OCI-LY1 (cell line): ENCODE results near the gene RNU5B-1.

ENCODE experiments used
- H2AFZ ChIP-seq: fragments of 200-600 bp; sonication (generic), shearing (Covaris generic); 2 replicates; pipeline ENCODE4 v1.6.0; 2014; ENCODE audit warnings: antibody characterized with exemption, mild to moderate bottlenecking, low read length
- H3F3A ChIP-seq: fragments of 200-600 bp; sonication (generic), shearing (Covaris generic); 2 replicates; pipeline ENCODE4 v1.6.0; 2014; ENCODE audit warnings: mild to moderate bottlenecking, antibody characterized with exemption, low read length, moderate library complexity; ENCODE audit not compliant: insufficient read depth
- H3K27ac ChIP-seq: fragments of 200-600 bp; sonication (generic); 2 replicates; pipeline ENCODE4 v1.5.1; 2014; ENCODE audit warnings: low read length, mixed run types, mild to moderate bottlenecking, low read depth; ENCODE audit not compliant: poor library complexity, severe bottlenecking
- H3K27me3 ChIP-seq: fragments of 200-600 bp; sonication (generic); 2 replicates; pipeline ENCODE4 v1.6.0; 2014; ENCODE audit warnings: antibody characterized with exemption, mild to moderate bottlenecking, low read length, moderate library complexity; ENCODE audit not compliant: insufficient read depth
- H3K36me3 ChIP-seq: fragments of 200-600 bp; sonication (generic); 2 replicates; pipeline ENCODE4 v1.6.1; 2014; ENCODE audit warnings: mild to moderate bottlenecking, antibody characterized with exemption, low read length, moderate library complexity, mixed read lengths; ENCODE audit not compliant: insufficient read depth
- H3K4me1 ChIP-seq: fragments of 200-600 bp; sonication (generic); 2 replicates; pipeline ENCODE4 v1.5.1; 2014; ENCODE audit warnings: mild to moderate bottlenecking, low read length, moderate library complexity; ENCODE audit not compliant: insufficient read depth, severe bottlenecking
- H3K4me2 ChIP-seq: fragments of 200-600 bp; sonication (generic), shearing (Covaris generic); 2 replicates; pipeline ENCODE4 v1.6.1; 2014; ENCODE audit warnings: low read length
- H3K4me3 ChIP-seq: fragments of 200-600 bp; sonication (generic); 2 replicates; pipeline ENCODE4 v1.5.1; 2014; ENCODE audit warnings: low read length, low read depth, mild to moderate bottlenecking, mixed read lengths; ENCODE audit not compliant: poor library complexity, severe bottlenecking
- H3K79me2 ChIP-seq: fragments of 200-600 bp; shearing (Covaris generic); 2 replicates; pipeline ENCODE4 v1.6.1; 2016; ENCODE audit warnings: mixed run types, low read length, mixed read lengths; ENCODE audit not compliant: insufficient read depth
- H3K9ac ChIP-seq: fragments of 200-600 bp; sonication (generic), shearing (Covaris generic); 2 replicates; pipeline ENCODE4 v1.6.1; 2014; ENCODE audit warnings: mild to moderate bottlenecking, low read length, mixed read lengths
- H3K9me2 ChIP-seq: fragments of 200-600 bp; sonication (generic), shearing (Covaris generic); 2 replicates; pipeline ENCODE4 v1.6.1; 2014; ENCODE audit warnings: low read depth, mild to moderate bottlenecking, low read length, mixed read lengths
- H3K9me3 ChIP-seq: fragments of 200-600 bp; shearing (Covaris generic); 2 replicates; pipeline ENCODE4 v1.6.1; 2014; ENCODE audit warnings: low read length, mixed read lengths
- H4K20me1 ChIP-seq: fragments of 200-600 bp; sonication (generic), shearing (Covaris generic); 2 replicates; pipeline ENCODE4 v1.6.0; 2016; ENCODE audit warnings: mild to moderate bottlenecking, low read length; ENCODE audit not compliant: insufficient read depth
- CTCF ChIP-seq: fragments of 200-600 bp; sonication (generic), shearing (Covaris generic); IDR thresholded peaks from 2 replicates; pipeline ENCODE4 v1.5.1; 2017; ENCODE audit warnings: mild to moderate bottlenecking, antibody characterized with exemption, low read length, moderate library complexity, mixed read lengths
- EZH2 ChIP-seq: fragments of 200-600 bp; sonication (generic), shearing (Covaris generic); IDR thresholded peaks from 2 replicates; pipeline ENCODE4 v1.8.0; 2017; ENCODE audit warnings: borderline replicate concordance, mixed run types, mild to moderate bottlenecking, antibody characterized with exemption, low read length, moderate library complexity, mixed read lengths

RNU5B-1 gene

GRCh38 chr15:65302061-65302460 is 2.4 kb upstream of the RNU5B-1 start:
- TF ChIP-seq CTCF: no peak
- TF ChIP-seq EZH2: no peak
- H3K36me3 ChIP-seq: no peaks in the 10 kb centered on the region
- no peaks in the 10 kb centered on the region for H4K20me1 ChIP-seq
- H3K4me3 ChIP-seq: no peak overlapping the region
- H3K4me1 ChIP-seq: peaks cover 37% of the 10 kb centered on the region
- H3K9me2 ChIP-seq: no peaks in the 10 kb centered on the region
- no peak overlapping the region for H3K27ac ChIP-seq
- H2AFZ ChIP-seq: no peak overlapping the region
- peaks cover 6% of the 10 kb centered on the region for H3F3A ChIP-seq
- H3K9me3 ChIP-seq: no peaks in the 10 kb centered on the region
- H3K79me2 ChIP-seq: no peaks in the 10 kb centered on the region
- no peak overlapping the region for H3K4me2 ChIP-seq
- no peak overlapping the region for H3K9ac ChIP-seq
- no peaks in the 10 kb centered on the region for H3K27me3 ChIP-seq

- Histone ChIP-seq H3F3A (peaks cover 6% of the 10 kb centered on the region), H3K36me3 (no peaks in the 10 kb centered on the region), H3K27me3 (no peaks in the 10 kb centered on the region), H2AFZ (peak overlapping the region; percentile 66), H3K9me3 (no peaks in the 10 kb centered on the region), H3K4me3 (peak overlapping the region; percentile 57), H3K79me2 (no peaks in the 10 kb centered on the region), H3K9me2 (no peaks in the 10 kb centered on the region), H3K4me2 (peak overlapping the region; percentile 78), H3K4me1 (peaks cover 27% of the 10 kb centered on the region), H3K9ac (peak overlapping the region; percentile 77), H3K27ac (peak overlapping the region; percentile 73), H4K20me1 (no peaks in the 10 kb centered on the region)
- TF ChIP-seq CTCF: peak; percentile 92; the same call in 1 of the 2 replicates
- no peak for TF ChIP-seq EZH2
Observed at GRCh38 chr15:65303687-65304380, 643 bp upstream of the RNU5B-1 start.

DNA sequence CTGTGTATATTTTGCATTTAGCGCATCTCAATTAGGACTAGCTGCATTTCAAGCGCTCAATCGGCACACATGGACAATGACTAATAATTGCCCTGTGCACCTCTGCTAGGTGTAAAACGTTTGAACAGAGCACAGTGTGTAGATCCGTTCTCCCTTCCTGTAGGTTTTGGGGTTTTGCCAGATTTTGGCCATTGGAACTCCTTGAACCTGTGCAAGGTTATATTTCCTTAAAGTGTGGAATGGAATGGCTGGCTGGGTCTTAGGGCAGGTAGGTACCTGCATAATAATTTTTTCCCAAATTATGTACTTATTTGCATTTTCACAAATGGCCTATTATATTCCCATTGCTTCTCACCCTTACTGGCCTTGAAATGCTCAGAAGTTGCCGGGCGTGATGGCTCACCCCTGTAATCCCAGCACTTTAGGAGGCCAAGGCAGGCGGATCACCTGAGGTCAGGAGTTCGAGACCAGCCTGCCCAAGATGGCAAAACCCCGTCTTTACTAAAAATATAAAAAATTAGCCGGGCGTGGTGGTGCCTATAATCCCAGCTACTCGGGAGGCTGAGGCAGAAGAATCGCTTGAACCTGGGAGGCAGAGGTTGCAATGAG is 777 bp downstream of the RNU5B-1 start:
- Histone ChIP-seq H4K20me1 (no peaks in the 10 kb centered on the region), H3K27me3 (no peaks in the 10 kb centered on the region), H3K36me3 (no peaks in the 10 kb centered on the region), H3K4me2 (peak overlapping the region; percentile 32), H3K9me3 (no peaks in the 10 kb centered on the region), H3K27ac (peak overlapping the region; percentile 73), H3K4me3 (peak overlapping the region; percentile 4), H2AFZ (no peak overlapping the region), H3K79me2 (no peaks in the 10 kb centered on the region), H3F3A (peaks cover 6% of the 10 kb centered on the region), H3K9ac (no peak overlapping the region; the same call in 1 of the 2 replicates), H3K9me2 (no peaks in the 10 kb centered on the region), H3K4me1 (peaks cover 21% of the 10 kb centered on the region)
- TF ChIP-seq EZH2 (no peak), CTCF (no peak)
